HepG2 (cell line): ENCODE results near the gene MARCHF5. TPM values are rescaled to one million over a fixed set of nuclear protein-coding genes. Genes with fewer than 3 reads are reported as not detected.
A peak's percentile ranks its signal among the peaks of the same experiment; 100 is the strongest.

Source experiments
- ATAC-seq: fragments of 200-7000 bp; cut with Tn5 transposase; 3 replicates; pipeline ENCODE4 v1.9.1; 2020; ENCODE audit warnings: mild to moderate bottlenecking, moderate library complexity
- BruUV-seq: library from RNA; stranded (reverse); fragments of 400-500 nt; replicated peaks from 2 replicates; lab custom pipeline; 2021; lab: Mats Ljungman, UMichigan
- CTCF ChIA-PET: fragments of 300-600 bp; formaldehyde crosslinking; extraction: SDS; loops from one replicate; lab custom pipeline; 2021; ENCODE audit warnings: low total read pairs, inconsistent platforms, low intra/inter-chr PET ratio; lab: Yijun Ruan, JAX
- POLR2A ChIA-PET: fragments of 350-600 bp; sonication (Branson Sonifier 250); formaldehyde crosslinking; loops from one replicate; lab custom pipeline; 2020; ENCODE audit warnings: antibody characterized with exemption, inconsistent platforms; lab: Yijun Ruan, JAX
- DNase-seq: peaks from one replicate; pipeline ENCODE4 v3.0.0-alpha.2; 2015; ENCODE audit warnings: low spot score
- FAIRE-seq: peaks from 3 replicates; lab custom pipeline; 2011; peaks lifted over from hg19 to GRCh38; lab: Jason Lieb, UNC
- H2AFZ ChIP-seq: one replicate; pipeline ENCODE4 v1.6.1; 2011; ENCODE audit warnings: low read length, inconsistent platforms
- H3K27ac ChIP-seq: fragments of 300-600 bp; 3 replicates; pipeline ENCODE4 v1.8.0; 2011; ENCODE audit warnings: mixed run types, mild to moderate bottlenecking, mixed read lengths, low read length, inconsistent platforms; ENCODE audit not compliant: insufficient read depth; ENCODE audit errors: extremely low read length
- H3K27me3 ChIP-seq, 2 experiments: fragments of 200-600 bp in 1 of 2; 2 replicates in 1 of 2; 3 replicates in 1 of 2; pipeline versions ENCODE4 v1.6.0 to v1.8.0; 2011; ENCODE audit warnings: low read length in 2 of 2, mild to moderate bottlenecking in 2 of 2, moderate library complexity in 2 of 2, inconsistent platforms in 1 of 2; ENCODE audit not compliant: insufficient read depth in 2 of 2, control insufficient read depth in 1 of 2
- H3K36me3 ChIP-seq, 2 experiments: fragments of 200-600 bp in 1 of 2; replicated peaks in 1 of 2; 2 replicates in 1 of 2; 3 replicates in 1 of 2; pipeline versions ENCODE4 v1.5.1 to v1.8.0; 2011; ENCODE audit warnings: low read length in 2 of 2, inconsistent platforms in 1 of 2; ENCODE audit not compliant: insufficient read depth in 2 of 2, control insufficient read depth in 1 of 2
- H3K4me1 ChIP-seq: 2 replicates; pipeline ENCODE4 v1.5.1; 2012; ENCODE audit warnings: low read length, inconsistent platforms; ENCODE audit not compliant: insufficient read depth
- H3K4me2 ChIP-seq: 2 replicates; pipeline ENCODE4 v1.6.0; 2011; ENCODE audit warnings: low read depth, low read length, inconsistent platforms
- H3K4me3 ChIP-seq, 3 experiments: fragments of 200-600 bp in 1 of 3; sonication (generic), shearing (Covaris generic) in 1 of 3; replicated peaks in 1 of 3; 2 replicates each; pipeline ENCODE4 v1.5.1; 2011 to 2016; ENCODE audit warnings: low read length in 3 of 3, inconsistent platforms in 2 of 3, low read depth in 2 of 3, mild to moderate bottlenecking in 2 of 3, control low read depth in 1 of 3, mixed read lengths in 1 of 3; ENCODE audit not compliant: insufficient read depth in 1 of 3
- H3K79me2 ChIP-seq: one replicate; pipeline ENCODE4 v1.6.1; 2011; ENCODE audit warnings: low read length, inconsistent platforms; ENCODE audit not compliant: insufficient read depth
- H3K9ac ChIP-seq: 2 replicates; pipeline ENCODE4 v1.6.0; 2011; ENCODE audit warnings: mild to moderate bottlenecking, low read depth, low read length, inconsistent platforms; ENCODE audit not compliant: insufficient read depth
- H3K9me3 ChIP-seq: 2 replicates; pipeline ENCODE4 v1.5.1; 2012; ENCODE audit warnings: mild to moderate bottlenecking, low read length
- H4K20me1 ChIP-seq: 2 replicates; pipeline ENCODE4 v1.6.0; 2011; ENCODE audit warnings: inconsistent platforms, mild to moderate bottlenecking, low read length, moderate library complexity; ENCODE audit not compliant: insufficient read depth
- ZNF3 ChIP-seq: IDR thresholded peaks from 2 replicates; pipeline ENCODE4 v1.7.0; 2017; ENCODE audit warnings: inconsistent platforms
- WGBS: methylation state at CpG from one replicate; pipeline ENCODE4 v1.1.6; 2017; ENCODE audit warnings: low lambda C conversion rate; 5-methylcytosine and 5-hydroxymethylcytosine counted together
- in situ Hi-C: cut with HindIII; loops from 2 replicates; pipeline ENCODE4 v1.10.0; 2017; ENCODE audit warnings: low pct_unique_long_range_greater_than_20kb; ENCODE audit not compliant: extremely low pct_ligation_motif_present
- intact Hi-C: fragments of 100-400 bp; cut with micrococcal nuclease; formaldehyde crosslinking; loops from one replicate; pipeline ENCODE4 v1.10.0; 2022; ENCODE audit not compliant: unreplicated experiment
- polyA plus RNA-seq, 8 experiments: library from polyadenylated mRNA; depleted of rRNA in 3 of 8; stranded (reverse) in 7 of 8; unstranded in 1 of 8; fragments of >200 nt; fragmentation: Illumina TruSeq in 4 of 8; extraction: Trizol in 4 of 8; gene quantifications; 2 replicates each; pipeline versions ENCODE4 v1.2.1 to v1.2.3, GENCODE V29; 2011 to 2016; ENCODE audit warnings: low read depth in 4 of 8, missing spikeins in 1 of 8, mixed read lengths in 1 of 8; ENCODE audit not compliant: insufficient read depth in 1 of 8
- total RNA-seq, 5 experiments: library from RNA; depleted of rRNA; stranded (reverse); fragments of >200 nt; fragmentation: Illumina TruSeq; extraction: Trizol; gene quantifications; 2 replicates each; pipeline ENCODE4 v1.2.3, GENCODE V29; 2016; ENCODE audit warnings: low read depth in 1 of 5
- TF ChIP-seq, protein P1 (sequence below), 2 experiments: sonication (generic) in 1 of 2; formaldehyde crosslinking in 1 of 2; IDR thresholded peaks; 2 replicates each; pipeline versions ENCODE4 v1.4.0 to v1.6.1; 2016 to 2020; ENCODE audit warnings: borderline replicate concordance in 1 of 2, low read depth in 1 of 2, mild to moderate bottlenecking in 1 of 2, missing genetic modification reagents in 1 of 2
- TF ChIP-seq, protein P2 (sequence below): sonication (generic); formaldehyde crosslinking; IDR thresholded peaks from 2 replicates; pipeline ENCODE4 v1.5.0; 2020; ENCODE audit warnings: mild to moderate bottlenecking, missing genetic modification reagents

The MARCHF5 gene
- total and polyA plus RNA-seq, 2 of the 13 experiments (the other 11 are each of a cell fraction or from before 2014, with no cell fraction given) = 19.4 to 21.0 TPM

DNA sequence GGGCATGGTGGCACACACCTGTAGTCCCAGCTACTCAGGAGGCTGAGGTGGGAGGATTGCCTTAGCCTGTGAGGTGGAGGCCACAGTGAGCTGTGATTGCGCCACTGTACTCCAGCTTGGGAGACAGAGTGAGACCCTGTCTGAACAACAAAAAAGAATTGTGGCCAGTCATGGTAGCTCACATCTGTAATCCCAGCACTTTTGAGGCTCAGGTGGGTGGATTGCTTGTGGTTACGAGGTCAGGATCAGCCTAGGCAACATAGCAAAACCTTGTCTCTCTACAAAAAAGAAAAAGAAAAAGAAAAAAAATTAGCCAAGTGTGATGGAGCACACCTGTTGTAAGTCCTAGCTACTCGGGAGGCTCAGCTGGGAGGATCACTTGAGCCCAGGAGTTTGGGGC, 22.8 kb downstream of the MARCHF5 start:
- ATAC-seq (no peak), FAIRE-seq (no peak), DNase-seq (no peak)
- no TSS peak for BruUV-seq
- peaks cover 5 to 46% of the 10 kb centered on the region in 2 experiments; a peak in 3 of 5 replicates for H3K36me3 ChIP-seq
- no peak overlapping the region for H3K9ac ChIP-seq
- no peaks in the 10 kb centered on the region for H3K4me1 ChIP-seq
- H3K27ac ChIP-seq = no peak overlapping the region
- WGBS = 98% methylated on average over 3 of the region's 3 CpGs
- H3K79me2 ChIP-seq = peaks cover 18% of the 10 kb centered on the region
- intact Hi-C loops = no loop called here
- no peak overlapping the region for H3K4me3 ChIP-seq
- ChIA-PET POLR2A (no interaction called here), CTCF (no interaction called here)
- TF ChIP-seq ZNF3 = no peak
- TF ChIP-seq, protein P1, sequence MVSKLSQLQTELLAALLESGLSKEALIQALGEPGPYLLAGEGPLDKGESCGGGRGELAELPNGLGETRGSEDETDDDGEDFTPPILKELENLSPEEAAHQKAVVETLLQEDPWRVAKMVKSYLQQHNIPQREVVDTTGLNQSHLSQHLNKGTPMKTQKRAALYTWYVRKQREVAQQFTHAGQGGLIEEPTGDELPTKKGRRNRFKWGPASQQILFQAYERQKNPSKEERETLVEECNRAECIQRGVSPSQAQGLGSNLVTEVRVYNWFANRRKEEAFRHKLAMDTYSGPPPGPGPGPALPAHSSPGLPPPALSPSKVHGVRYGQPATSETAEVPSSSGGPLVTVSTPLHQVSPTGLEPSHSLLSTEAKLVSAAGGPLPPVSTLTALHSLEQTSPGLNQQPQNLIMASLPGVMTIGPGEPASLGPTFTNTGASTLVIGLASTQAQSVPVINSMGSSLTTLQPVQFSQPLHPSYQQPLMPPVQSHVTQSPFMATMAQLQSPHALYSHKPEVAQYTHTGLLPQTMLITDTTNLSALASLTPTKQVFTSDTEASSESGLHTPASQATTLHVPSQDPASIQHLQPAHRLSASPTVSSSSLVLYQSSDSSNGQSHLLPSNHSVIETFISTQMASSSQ (IDR thresholded peaks at IDR 0.05; ENCODE audit: low read depth) = no peak
- TF ChIP-seq, protein P1 (CRISPR knock-in tag; IDR thresholded peaks at IDR 0.05; ENCODE audit: borderline replicate concordance) = no peak
- TF ChIP-seq, protein P2, sequence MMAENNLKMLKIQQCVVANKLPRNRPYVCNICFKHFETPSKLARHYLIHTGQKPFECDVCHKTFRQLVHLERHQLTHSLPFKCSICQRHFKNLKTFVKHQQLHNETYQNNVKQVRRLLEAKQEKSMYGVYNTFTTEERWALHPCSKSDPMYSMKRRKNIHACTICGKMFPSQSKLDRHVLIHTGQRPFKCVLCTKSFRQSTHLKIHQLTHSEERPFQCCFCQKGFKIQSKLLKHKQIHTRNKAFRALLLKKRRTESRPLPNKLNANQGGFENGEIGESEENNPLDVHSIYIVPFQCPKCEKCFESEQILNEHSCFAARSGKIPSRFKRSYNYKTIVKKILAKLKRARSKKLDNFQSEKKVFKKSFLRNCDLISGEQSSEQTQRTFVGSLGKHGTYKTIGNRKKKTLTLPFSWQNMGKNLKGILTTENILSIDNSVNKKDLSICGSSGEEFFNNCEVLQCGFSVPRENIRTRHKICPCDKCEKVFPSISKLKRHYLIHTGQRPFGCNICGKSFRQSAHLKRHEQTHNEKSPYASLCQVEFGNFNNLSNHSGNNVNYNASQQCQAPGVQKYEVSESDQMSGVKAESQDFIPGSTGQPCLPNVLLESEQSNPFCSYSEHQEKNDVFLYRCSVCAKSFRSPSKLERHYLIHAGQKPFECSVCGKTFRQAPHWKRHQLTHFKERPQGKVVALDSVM = peak; percentile 66; the same call in 1 of the 2 replicates
- H2AFZ ChIP-seq = no peak overlapping the region
- H3K27me3 ChIP-seq = no peaks in the 10 kb centered on the region
- in situ Hi-C loops = no loop called here
- H3K4me2 ChIP-seq = no peak overlapping the region
- no peaks in the 10 kb centered on the region for H4K20me1 ChIP-seq
- H3K9me3 ChIP-seq = no peaks in the 10 kb centered on the region
